ENCODE measurements around the gene INSR. TPM values are rescaled to one million over a fixed set of nuclear protein-coding genes. Genes with fewer than 3 reads are reported as not detected.
A peak's percentile ranks its signal among the peaks of the same experiment; 100 is the strongest.

The INSR gene
- total and polyA plus RNA-seq, 2 donors (not counting 3 experiments of a cell fraction or from before 2014, with no cell fraction given), result 4.9 to 19.5 TPM

DNA sequence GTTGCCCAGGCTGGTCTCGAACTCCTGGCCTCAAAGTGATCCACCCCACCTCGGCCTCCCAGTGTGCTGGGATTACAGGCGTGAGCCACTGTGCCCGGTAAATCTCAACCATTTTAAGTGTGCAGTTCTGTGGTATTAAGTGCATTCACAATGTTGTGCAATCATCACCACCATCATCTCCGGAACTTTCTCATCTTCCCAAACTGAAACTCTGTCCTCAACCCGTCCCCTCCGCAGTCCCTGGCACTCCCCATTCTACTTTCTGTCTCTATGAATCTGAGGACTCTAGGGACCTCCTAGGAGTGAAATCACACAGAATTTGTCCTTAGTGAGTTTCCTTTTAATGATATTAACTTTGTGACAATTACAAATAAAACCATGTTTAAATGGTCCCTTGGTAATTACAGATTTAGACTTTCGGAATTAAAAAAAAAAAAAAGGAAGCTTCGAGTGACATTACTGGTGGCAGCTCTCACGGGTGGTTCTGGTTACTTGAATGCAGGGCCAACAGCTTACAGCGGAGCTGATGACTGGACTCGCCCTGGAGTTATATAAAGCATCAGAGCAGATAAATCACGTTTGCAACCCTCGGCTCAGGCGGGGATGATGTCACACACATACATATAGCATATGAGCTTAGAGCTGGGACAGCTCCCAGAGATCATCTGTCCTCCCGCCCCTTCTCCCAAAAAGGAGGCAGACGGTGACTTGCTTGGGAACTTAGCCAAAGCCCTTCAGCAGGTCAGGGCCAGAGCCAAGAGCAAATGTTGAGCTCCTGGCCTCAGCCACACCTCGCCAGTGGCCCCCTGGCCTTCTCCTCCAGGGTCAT is 134.9 kb downstream of the INSR start:
- no peak overlapping the region for H3K4me3 ChIP-seq (replicated peaks in 1 of 3; ENCODE audit: insufficient read depth in 1 of 3, low read depth in 1 of 3, low read length in 3 of 3)
- POLR2A ChIA-PET, result interaction anchor here (0.6 kb wide), 1 partner anchor 60 kb away, joined by 4 read pairs; no protein-coding TSS in a partner anchor
- no peaks in the 10 kb centered on the region for H3K36me3 ChIP-seq (ENCODE audit: control insufficient read depth in 2 of 2, extremely low read depth in 1 of 2, insufficient read depth in 2 of 2, low read length in 2 of 2)

DNA sequence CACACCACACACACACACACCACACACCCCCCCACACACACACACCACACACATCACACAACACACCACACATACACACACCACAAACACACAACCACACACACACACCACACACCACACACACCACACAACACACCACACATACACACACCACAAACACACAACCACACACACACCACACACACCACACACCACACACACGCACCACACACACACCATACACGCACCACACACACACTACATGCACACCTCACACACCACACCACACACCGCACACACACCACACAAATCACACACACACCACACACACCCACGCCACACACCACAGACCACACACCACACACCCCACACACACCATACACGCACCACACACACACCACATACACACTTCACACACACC is 141.2 kb downstream of the INSR start:
- peaks cover 3% of the 10 kb centered on the region for H3K4me1 ChIP-seq (ENCODE audit: control insufficient read depth, extremely low read depth, insufficient read depth, low read length)
- FAIRE-seq, result peak; percentile 71
- BruUV-seq (replicated peaks), result no TSS peak

More for the DNA sequence above, 134.9 kb downstream of the INSR start:
- BruUV-seq (replicated peaks), result no TSS peak
- FAIRE-seq (no peak), DNase-seq (ENCODE audit: low read depth, low spot score) (no peak)
- Histone ChIP-seq H3K27ac (ENCODE audit: insufficient read depth, low read depth, low read length) (no peak overlapping the region), H3K9ac (replicated peaks; ENCODE audit: extremely low read depth, insufficient read depth, low read length) (no peak overlapping the region), H3K4me1 (ENCODE audit: control insufficient read depth, extremely low read depth, insufficient read depth, low read length) (peaks cover 5% of the 10 kb centered on the region), H3K9me3 (replicated peaks; ENCODE audit: control insufficient read depth, insufficient read depth, low read length) (no peaks in the 10 kb centered on the region), H3K9me1 (replicated peaks; ENCODE audit: control insufficient read depth, extremely low read depth, insufficient read depth, low read length) (no peaks in the 10 kb centered on the region), H3K27me3 (ENCODE audit: control insufficient read depth in 2 of 2, insufficient read depth in 2 of 2, low read length in 2 of 2) (no peaks in the 10 kb centered on the region), H3K79me2 (ENCODE audit: control insufficient read depth, insufficient read depth, low read length) (no peaks in the 10 kb centered on the region), H4K20me1 (replicated peaks; ENCODE audit: control insufficient read depth, extremely low read depth, insufficient read depth, low read length) (no peaks in the 10 kb centered on the region), H2AFZ (ENCODE audit: low read depth, low read length) (no peak overlapping the region), H3K4me2 (ENCODE audit: insufficient read depth, low read length) (no peak overlapping the region)
- CTCF ChIA-PET, result interaction anchor here (1.1 kb wide), 1 partner anchor 20 kb away, joined by 3 read pairs; no protein-coding TSS in a partner anchor
- intact Hi-C loops (cut with micrococcal nuclease) (no loop called here), dilution Hi-C loops (cut with MboI; ENCODE audit: extremely low pct_ligation_motif_present, low sequenced_read_pairs) (no loop called here)
- TF ChIP-seq, protein P1, sequence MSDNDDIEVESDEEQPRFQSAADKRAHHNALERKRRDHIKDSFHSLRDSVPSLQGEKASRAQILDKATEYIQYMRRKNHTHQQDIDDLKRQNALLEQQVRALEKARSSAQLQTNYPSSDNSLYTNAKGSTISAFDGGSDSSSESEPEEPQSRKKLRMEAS (IDR thresholded peaks at IDR 0.05; ENCODE audit: insufficient read depth, insufficient read length), result no peak
- TF ChIP-seq MYC (IDR thresholded peaks at IDR 0.05; ENCODE audit: low read depth, low read length), result no peak

More for the DNA sequence above, 141.2 kb downstream of the INSR start:
- Histone ChIP-seq H3K4me2 (ENCODE audit: insufficient read depth, low read length) (no peak overlapping the region), H3K9me3 (replicated peaks; ENCODE audit: control insufficient read depth, insufficient read depth, low read length) (no peaks in the 10 kb centered on the region), H3K4me3 (replicated peaks in 1 of 3; ENCODE audit: insufficient read depth in 1 of 3, low read depth in 1 of 3, low read length in 3 of 3) (no peak overlapping the region), H3K27me3 (ENCODE audit: control insufficient read depth in 2 of 2, insufficient read depth in 2 of 2, low read length in 2 of 2) (no peaks in the 10 kb centered on the region), H3K27ac (ENCODE audit: insufficient read depth, low read depth, low read length) (no peak overlapping the region), H2AFZ (ENCODE audit: low read depth, low read length) (no peak overlapping the region), H3K79me2 (ENCODE audit: control insufficient read depth, insufficient read depth, low read length) (no peaks in the 10 kb centered on the region), H3K9me1 (replicated peaks; ENCODE audit: control insufficient read depth, extremely low read depth, insufficient read depth, low read length) (no peaks in the 10 kb centered on the region), H4K20me1 (replicated peaks; ENCODE audit: control insufficient read depth, extremely low read depth, insufficient read depth, low read length) (no peaks in the 10 kb centered on the region), H3K9ac (replicated peaks; ENCODE audit: extremely low read depth, insufficient read depth, low read length) (no peak overlapping the region), H3K36me3 (ENCODE audit: control insufficient read depth in 2 of 2, extremely low read depth in 1 of 2, insufficient read depth in 2 of 2, low read length in 2 of 2) (no peaks in the 10 kb centered on the region)
- no peak for DNase-seq (ENCODE audit: low read depth, low spot score)
- ChIA-PET CTCF (interaction anchor here (1.0 kb wide), 1 partner anchor 51 kb away, joined by 3 read pairs; no protein-coding TSS in a partner anchor), POLR2A (interaction anchor here (0.6 kb wide), 1 partner anchor 277 kb away, joined by 4 read pairs; no protein-coding TSS in a partner anchor)
- intact Hi-C loops (cut with micrococcal nuclease) (no loop called here), dilution Hi-C loops (cut with MboI; ENCODE audit: extremely low pct_ligation_motif_present, low sequenced_read_pairs) (no loop called here)
- TF ChIP-seq FOS (IDR thresholded peaks at IDR 0.05; ENCODE audit: borderline replicate concordance, insufficient read depth, low read length), result no peak
- TF ChIP-seq, protein P2, sequence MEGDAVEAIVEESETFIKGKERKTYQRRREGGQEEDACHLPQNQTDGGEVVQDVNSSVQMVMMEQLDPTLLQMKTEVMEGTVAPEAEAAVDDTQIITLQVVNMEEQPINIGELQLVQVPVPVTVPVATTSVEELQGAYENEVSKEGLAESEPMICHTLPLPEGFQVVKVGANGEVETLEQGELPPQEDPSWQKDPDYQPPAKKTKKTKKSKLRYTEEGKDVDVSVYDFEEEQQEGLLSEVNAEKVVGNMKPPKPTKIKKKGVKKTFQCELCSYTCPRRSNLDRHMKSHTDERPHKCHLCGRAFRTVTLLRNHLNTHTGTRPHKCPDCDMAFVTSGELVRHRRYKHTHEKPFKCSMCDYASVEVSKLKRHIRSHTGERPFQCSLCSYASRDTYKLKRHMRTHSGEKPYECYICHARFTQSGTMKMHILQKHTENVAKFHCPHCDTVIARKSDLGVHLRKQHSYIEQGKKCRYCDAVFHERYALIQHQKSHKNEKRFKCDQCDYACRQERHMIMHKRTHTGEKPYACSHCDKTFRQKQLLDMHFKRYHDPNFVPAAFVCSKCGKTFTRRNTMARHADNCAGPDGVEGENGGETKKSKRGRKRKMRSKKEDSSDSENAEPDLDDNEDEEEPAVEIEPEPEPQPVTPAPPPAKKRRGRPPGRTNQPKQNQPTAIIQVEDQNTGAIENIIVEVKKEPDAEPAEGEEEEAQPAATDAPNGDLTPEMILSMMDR (IDR thresholded peaks at IDR 0.05; ENCODE audit: extremely low read depth in 1 of 2, insufficient read depth in 1 of 2, low read depth in 1 of 2, low read length in 2 of 2), result no peak
- no peak for TF ChIP-seq MYC (IDR thresholded peaks at IDR 0.05; ENCODE audit: low read depth, low read length)
- TF ChIP-seq POLR2A (IDR thresholded peaks at IDR 0.05; ENCODE audit: low read depth, low read length), result no peak
- no peak for TF ChIP-seq EZH2 (IDR thresholded peaks at IDR 0.05; ENCODE audit: borderline replicate concordance, low read depth, low read length, severe bottlenecking)
- no peak for TF ChIP-seq JUN (IDR thresholded peaks at IDR 0.05; ENCODE audit: borderline replicate concordance, insufficient read depth, insufficient read length, low read depth)
- no peak for TF ChIP-seq POLR2AphosphoS5 (IDR thresholded peaks at IDR 0.05; ENCODE audit: insufficient read depth, low read depth, low read length)
- no peak for TF ChIP-seq GATA2 (IDR thresholded peaks at IDR 0.05; ENCODE audit: insufficient read depth, insufficient read length, low read depth, low read length)
- TF ChIP-seq, protein P1 (IDR thresholded peaks at IDR 0.05; ENCODE audit: insufficient read depth, insufficient read length), result no peak

Measured in endothelial cell of umbilical vein (primary cell).